ENCODE data around the gene HAUS3. TPM values are rescaled to one million over a fixed set of nuclear protein-coding genes. Genes with fewer than 3 reads are reported as not detected.
"Not testable (repeated sequence)": the region's sequence is repeated elsewhere in the genome, so short reads cannot be mapped to it uniquely, and the experiment has no call there.

HAUS3 gene
- total and polyA plus RNA-seq, 5 experiments from 2014 or later = 16.3 to 30.1 (median 22.2) TPM

DNA sequence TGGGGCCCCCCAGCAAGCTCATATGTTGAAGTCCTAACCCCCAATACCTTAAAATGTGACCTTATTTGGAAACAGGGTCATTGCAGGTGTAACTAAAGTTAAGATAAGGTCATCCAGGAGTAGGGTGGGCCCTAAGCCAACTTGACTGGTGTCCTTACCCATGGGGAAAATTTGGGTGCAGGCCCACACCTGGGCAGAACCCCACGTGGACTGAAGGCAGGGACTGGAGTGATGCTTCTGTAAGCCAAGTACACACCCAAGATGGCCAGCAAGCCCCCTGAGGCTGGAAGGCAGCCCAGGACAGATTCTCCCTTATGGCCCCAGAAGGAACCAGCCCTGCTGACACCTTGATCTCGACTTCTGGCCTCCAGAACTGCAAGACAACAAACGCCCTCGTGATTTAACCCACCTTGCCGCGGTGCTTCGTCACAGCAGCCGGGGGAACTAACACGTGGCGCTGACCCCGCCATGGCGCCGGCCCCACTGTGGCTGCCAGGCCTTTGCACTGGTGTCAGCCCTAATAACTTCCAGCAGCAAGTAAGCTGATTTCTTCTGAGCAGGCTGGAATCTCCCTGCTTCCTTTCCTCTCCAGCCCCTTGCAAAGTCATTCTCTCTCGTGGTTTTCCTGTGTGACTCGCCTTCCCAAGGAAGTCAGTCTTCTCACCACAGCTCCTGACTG is 43.2 kb upstream of the HAUS3 start:
- POLR2A ChIA-PET = interaction anchor here (0.6 to 2.3 kb wide), 4 partner anchors 8 to 598 kb away, joined by 5 to 7 read pairs (median 6); no protein-coding TSS in a partner anchor

DNA sequence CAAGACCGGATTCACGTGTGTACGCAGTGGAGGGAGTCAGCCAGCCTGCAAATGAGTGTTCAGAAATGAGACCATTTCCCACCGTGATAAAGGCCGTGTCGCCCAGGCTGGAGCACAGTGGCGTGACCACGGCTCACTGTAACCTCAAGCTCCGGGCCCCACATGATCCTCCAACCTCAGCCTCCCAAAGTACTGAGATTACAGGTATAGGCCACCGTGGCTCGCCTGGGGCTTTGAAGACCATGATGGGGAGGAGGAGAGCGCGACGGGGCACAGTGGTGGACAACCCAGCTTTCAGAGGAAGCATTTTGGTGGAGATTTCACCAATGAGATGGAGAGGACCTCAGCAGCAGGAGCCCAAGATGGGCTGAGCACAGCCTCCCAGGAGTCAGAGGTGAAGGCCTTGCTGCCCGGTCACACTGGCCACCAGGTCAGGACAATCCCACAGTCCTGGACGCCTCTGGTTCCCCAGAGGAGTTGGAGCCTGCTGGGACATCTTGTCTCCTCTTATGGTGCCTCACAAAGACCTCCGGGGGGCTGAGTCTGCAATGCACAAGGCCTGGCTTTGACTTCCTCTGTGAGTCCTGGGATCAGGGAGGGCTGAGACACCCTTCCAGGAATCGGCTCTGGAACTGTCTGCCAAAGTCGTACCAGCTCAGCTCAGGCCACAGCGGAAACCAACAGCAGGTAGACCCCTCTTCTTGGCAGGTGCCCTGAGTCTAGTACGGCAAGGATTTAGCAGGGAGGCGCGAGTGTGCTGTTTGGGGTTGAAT is 42.4 kb upstream of the HAUS3 start:
- peak overlapping the region in 8 of 10 donors; percentile 24 to 99 (median 81) for H3K27ac Mint-ChIP-seq
- H3K4me3 Mint-ChIP-seq = peak overlapping the region in 1 of 10 donors; percentile 51
- peaks cover 19 to 54% (median 46%) of the 10 kb centered on the region in 4 donors for H3K4me1 Mint-ChIP-seq
- H3K36me3 Mint-ChIP-seq = no peaks in the 10 kb centered on the region
- POLR2A ChIA-PET = interaction anchor here (1.2 to 2.2 kb wide), 2 partner anchors 9 to 22 kb away, joined by 6 read pairs; partner anchors contain the start of gene MXD4
- H3K9me3 Mint-ChIP-seq = no peaks in the 10 kb centered on the region
- peak in 1 of 10 donors; percentile 28 for DNase-seq
- ATAC-seq = no peak
- no peaks in the 10 kb centered on the region for H3K27me3 Mint-ChIP-seq

More for the DNA sequence above, 43.2 kb upstream of the HAUS3 start:
- ATAC-seq = no peak
- H3K9me3 Mint-ChIP-seq = no peaks in the 10 kb centered on the region
- H3K36me3 Mint-ChIP-seq = no peaks in the 10 kb centered on the region
- H3K27me3 Mint-ChIP-seq = no peaks in the 10 kb centered on the region
- peak overlapping the region in 1 of 10 donors; percentile 38 for H3K4me3 Mint-ChIP-seq
- H3K27ac Mint-ChIP-seq = peak overlapping the region in 9 of 10 donors; percentile 33 to 93 (median 73)
- peaks cover 22 to 60% (median 50%) of the 10 kb centered on the region in 4 donors for H3K4me1 Mint-ChIP-seq
- DNase-seq = no peak

- Mint-ChIP-seq H3K9me3 (no peaks in the 10 kb centered on the region), H3K4me1 (peaks cover 19 to 50% (median 45%) of the 10 kb centered on the region in 4 donors), H3K4me3 (peak overlapping the region in 4 of 10 donors; percentile 18 to 45 (median 30)), H3K36me3 (no peaks in the 10 kb centered on the region), H3K27ac (peak overlapping the region; percentile 19 to 100 (median 99)), H3K27me3 (no peaks in the 10 kb centered on the region)
- POLR2A ChIA-PET = interaction anchor here (1.2 to 2.5 kb wide), 4 partner anchors 10 to 41 kb away, joined by 6 to 36 read pairs (median 9); partner anchors contain the start of genes HAUS3, MXD4 and POLN
- DNase-seq (peak in 1 of 10 donors; percentile 11), ATAC-seq (no peak)
These were observed 41.3 kb upstream of the HAUS3 start for GRCh38 chr4:2283199-2283711.

DNA sequence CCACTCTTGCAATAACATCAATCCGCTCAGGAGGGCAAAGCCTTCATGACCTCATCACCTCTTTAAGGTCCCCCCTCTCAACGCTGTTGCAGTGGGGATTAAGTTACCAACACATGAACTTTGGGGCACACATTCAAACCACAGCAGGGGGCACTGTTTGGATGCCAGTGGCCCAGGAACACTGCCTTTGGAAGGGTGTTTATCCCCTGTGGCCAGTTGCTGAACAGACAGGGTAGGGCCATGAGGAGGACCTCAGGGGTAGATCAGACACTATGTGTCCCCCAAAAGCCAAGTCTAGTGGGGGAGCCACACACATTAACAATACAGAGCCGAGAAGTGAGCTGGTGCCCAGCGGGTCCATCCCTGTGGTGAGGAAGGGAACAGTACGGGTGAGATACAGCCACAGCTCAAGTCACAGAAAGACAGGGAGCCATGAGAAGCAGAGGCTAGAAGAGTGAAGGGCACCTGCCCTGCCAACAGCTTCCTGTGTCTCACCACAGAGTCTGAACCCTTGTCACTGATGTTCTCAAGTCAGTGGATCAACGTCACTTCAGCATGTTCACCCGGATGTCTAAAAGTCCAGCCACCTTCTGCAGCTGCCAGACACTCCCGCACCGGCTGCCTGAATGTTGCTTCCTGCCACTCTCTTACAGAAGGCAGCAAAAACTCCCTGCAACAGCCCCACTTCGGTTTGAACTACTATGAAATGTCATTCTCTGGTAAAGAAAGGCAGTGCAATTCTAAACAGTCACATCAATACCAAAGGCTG is 39.8 kb upstream of the HAUS3 start:
- peak overlapping the region; percentile 55 to 91 (median 82) for H3K4me3 Mint-ChIP-seq

DNA sequence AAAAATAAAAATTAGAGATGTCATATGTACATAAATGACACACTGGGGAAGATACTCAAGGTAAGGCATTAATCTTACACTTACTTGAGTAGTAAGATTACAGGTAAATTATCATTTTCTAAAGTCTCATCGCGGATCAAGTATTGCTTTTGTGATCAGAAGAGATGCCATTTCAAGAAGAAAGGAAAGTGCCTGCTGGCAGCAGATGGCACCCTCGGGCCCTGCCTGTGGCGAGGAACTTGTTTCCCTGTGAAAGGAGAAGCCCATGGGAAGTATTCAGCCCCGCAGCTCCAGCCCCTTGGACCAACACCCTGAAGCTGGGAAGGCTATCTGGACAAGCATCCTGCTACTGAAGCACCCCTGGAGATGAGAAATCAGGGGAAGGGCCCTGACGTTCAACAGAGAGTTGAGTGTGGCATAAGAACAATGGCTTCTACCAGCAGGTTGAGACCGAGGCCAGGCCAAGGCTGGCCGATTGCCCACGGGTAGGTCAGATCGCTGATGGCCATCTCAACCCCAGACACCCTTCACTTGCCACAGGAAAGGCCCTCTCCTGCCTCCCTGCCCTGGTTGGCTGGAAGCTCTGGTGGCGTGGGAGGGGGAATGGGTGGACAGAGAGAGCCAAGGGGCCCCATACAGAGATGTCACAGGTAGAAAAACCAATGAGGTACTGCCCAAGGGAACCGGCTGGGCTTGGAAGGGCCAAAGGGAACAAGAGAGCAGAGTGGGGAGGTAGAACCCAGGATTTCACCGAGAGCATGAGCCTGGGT is 38.8 kb upstream of the HAUS3 start:
- DNase-seq = peak in 1 of 10 donors; percentile 61
- POLR2A ChIA-PET = interaction anchor here (1.4 to 2.5 kb wide), 2 partner anchors 18 kb away, joined by 7 to 36 read pairs; partner anchors contain the start of gene MXD4
- no peak for ATAC-seq
- Mint-ChIP-seq H3K27ac (peak overlapping the region; percentile 98 to 100 (median 99)), H3K36me3 (no peaks in the 10 kb centered on the region), H3K9me3 (no peaks in the 10 kb centered on the region), H3K4me3 (peak overlapping the region in 5 of 10 donors; percentile 12 to 91 (median 84)), H3K27me3 (no peaks in the 10 kb centered on the region), H3K4me1 (peaks cover 19 to 45% (median 43%) of the 10 kb centered on the region in 4 donors)

More for the DNA sequence above, 39.8 kb upstream of the HAUS3 start:
- ATAC-seq = peak; percentile 91 to 92
- Mint-ChIP-seq H3K36me3 (no peaks in the 10 kb centered on the region), H3K9me3 (no peaks in the 10 kb centered on the region), H3K27me3 (no peaks in the 10 kb centered on the region), H3K27ac (peak overlapping the region; percentile 98 to 100 (median 99)), H3K4me1 (peaks cover 19 to 47% (median 43%) of the 10 kb centered on the region in 4 donors)
- POLR2A ChIA-PET = interaction anchor here (0.8 to 2.5 kb wide), 7 partner anchors 9 to 180 kb away, joined by 3 to 36 read pairs (median 12); partner anchors contain the start of genes HAUS3, MXD4 and POLN
- peak; percentile 64 to 94 (median 91) for DNase-seq

GRCh38 chr4:2277956-2278355 is 36.0 kb upstream of the HAUS3 start:
- ATAC-seq (no peak), DNase-seq (peak in 1 of 10 donors; percentile 26)
- H3K27me3 Mint-ChIP-seq = no peaks in the 10 kb centered on the region
- H3K4me1 Mint-ChIP-seq = peaks cover 14 to 27% (median 25%) of the 10 kb centered on the region in 4 donors
- peak overlapping the region in 4 of 10 donors; percentile 5 to 61 (median 34) for H3K27ac Mint-ChIP-seq
- H3K4me3 Mint-ChIP-seq = no peak overlapping the region
- no peaks in the 10 kb centered on the region for H3K9me3 Mint-ChIP-seq
- POLR2A ChIA-PET = interaction anchor here (0.7 kb wide), 2 partner anchors 13 to 204 kb away, joined by 3 read pairs; no protein-coding TSS in a partner anchor
- H3K36me3 Mint-ChIP-seq = no peaks in the 10 kb centered on the region

- DNase-seq (peak in 1 of 10 donors; percentile 35), ATAC-seq (no peak)
- no peaks in the 10 kb centered on the region for H3K36me3 Mint-ChIP-seq
- no peaks in the 10 kb centered on the region for H3K9me3 Mint-ChIP-seq
- H3K27ac Mint-ChIP-seq = peak overlapping the region in 2 of 10 donors; percentile 43 to 69
- peaks cover 10 to 16% (median 14%) of the 10 kb centered on the region in 4 donors for H3K4me1 Mint-ChIP-seq
- H3K27me3 Mint-ChIP-seq = no peaks in the 10 kb centered on the region
- no peak overlapping the region for H3K4me3 Mint-ChIP-seq
- POLR2A ChIA-PET = no interaction called here
These were observed 34.8 kb upstream of the HAUS3 start for GRCh38 chr4:2276581-2277325.

GRCh38 chr4:2275546-2276251 is 33.8 kb upstream of the HAUS3 start:
- Mint-ChIP-seq H3K9me3 (no peaks in the 10 kb centered on the region), H3K36me3 (no peaks in the 10 kb centered on the region), H3K27me3 (no peaks in the 10 kb centered on the region), H3K27ac (peak overlapping the region in 2 of 10 donors; percentile 49 to 85), H3K4me1 (peaks cover 3 to 5% (median 4%) of the 10 kb centered on the region in 4 donors), H3K4me3 (no peak overlapping the region)
- POLR2A ChIA-PET = no interaction called here
- DNase-seq (peak in 1 of 10 donors; percentile 47), ATAC-seq (no peak)

DNA sequence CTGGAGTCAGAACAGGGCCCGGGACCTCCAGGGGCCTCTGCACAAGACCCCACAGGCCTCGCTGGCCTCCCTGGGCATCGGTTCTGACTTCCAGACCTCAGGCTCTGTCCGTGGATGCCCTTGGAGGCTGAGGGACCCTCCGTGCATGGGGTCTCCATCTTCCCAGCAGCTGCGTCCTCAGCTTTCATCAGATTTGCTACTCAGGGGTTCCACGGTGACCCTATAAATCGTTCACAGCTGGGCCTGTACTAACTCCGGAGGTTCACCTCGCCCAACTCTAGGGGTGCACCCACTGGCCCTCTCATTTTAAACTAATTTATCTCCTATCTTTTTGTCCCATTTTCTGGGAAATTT is 33.1 kb upstream of the HAUS3 start:
- ATAC-seq, POLR2A ChIA-PET: not testable (repeated sequence)

GRCh38 chr4:2274320-2275043 is 32.6 kb upstream of the HAUS3 start:
- Mint-ChIP-seq H3K36me3 (no peaks in the 10 kb centered on the region), H3K27me3 (no peaks in the 10 kb centered on the region), H3K9me3 (no peaks in the 10 kb centered on the region), H3K4me3 (no peak overlapping the region), H3K4me1 (peaks cover 0 to 4% (median 0%) of the 10 kb centered on the region in 4 donors), H3K27ac (peak overlapping the region in 1 of 10 donors; percentile 32)
- DNase-seq (peak in 1 of 10 donors; percentile 28), ATAC-seq (no peak)
- POLR2A ChIA-PET = interaction anchor here (0.7 kb wide), 1 partner anchor 138 kb away, joined by 3 read pairs; no protein-coding TSS in a partner anchor

More for the DNA sequence above, 33.1 kb upstream of the HAUS3 start:
- not testable (repeated sequence) for H3K36me3 Mint-ChIP-seq, H3K27me3 Mint-ChIP-seq, H3K4me3 Mint-ChIP-seq, H3K9me3 Mint-ChIP-seq, H3K4me1 Mint-ChIP-seq, H3K27ac Mint-ChIP-seq
- DNase-seq = peak in 1 of 10 donors; percentile 15
